ENCODE measurements around the gene CHMP6. TPM values are rescaled to one million over a fixed set of nuclear protein-coding genes. Genes with fewer than 3 reads are reported as not detected.

Gene CHMP6
- total RNA-seq, 2 donors from 2014 or later, result 28.4 to 32.5 TPM

- Histone ChIP-seq H3K4me3 (ENCODE audit: low read length) (no peak overlapping the region), H3K36me3 (ENCODE audit: control insufficient read depth, insufficient read depth, low read length) (no peaks in the 10 kb centered on the region), H3K4me1 (ENCODE audit: control insufficient read depth, insufficient read depth, low read length) (no peaks in the 10 kb centered on the region), H3K9ac (ENCODE audit: extremely low read depth, low read length, poor library complexity, severe bottlenecking) (no peak overlapping the region), H3K27me3 (ENCODE audit: control insufficient read depth, insufficient read depth, low read length, poor library complexity, severe bottlenecking) (no peaks in the 10 kb centered on the region), H3K27ac (ENCODE audit: low read depth, low read length) (no peak overlapping the region), H3K9me3 (ENCODE audit: control insufficient read depth, low read length) (no peaks in the 10 kb centered on the region)
- no peak for DNase-seq
- Mint-ChIP-seq H3K4me3 (no peak overlapping the region), H3K27me3 (ENCODE audit: insufficient read depth) (no peaks in the 10 kb centered on the region), H3K4me1 (peaks cover 9% of the 10 kb centered on the region), H3K27ac (no peak overlapping the region), H3K36me3 (ENCODE audit: low read depth) (no peaks in the 10 kb centered on the region), H3K9me3 (no peaks in the 10 kb centered on the region)
- TF ChIP-seq CTCF (conservative IDR thresholded peaks at IDR 0.05), result no peak
- 88 to 90% methylated on average over 13 to 16 of the region's 16 CpGs for WGBS, 2 experiments (ENCODE audit: insufficient coverage in 1 of 2, insufficient read length in 1 of 2)
These were observed 33.6 kb downstream of the CHMP6 start for GRCh38 chr17:81025065-81025740.

GRCh38 chr17:81025741-81026129 is 34.1 kb downstream of the CHMP6 start:
- WGBS, 2 experiments (ENCODE audit: insufficient coverage in 1 of 2, insufficient read length in 1 of 2), result 94 to 98% methylated on average over 17 to 22 of the region's 22 CpGs
- peaks cover 2% of the 10 kb centered on the region for H3K36me3 Mint-ChIP-seq (ENCODE audit: low read depth)
- Histone ChIP-seq H3K9me3 (ENCODE audit: control insufficient read depth, low read length) (no peaks in the 10 kb centered on the region), H3K27ac (ENCODE audit: low read depth, low read length) (no peak overlapping the region), H3K27me3 (ENCODE audit: control insufficient read depth, insufficient read depth, low read length, poor library complexity, severe bottlenecking) (no peaks in the 10 kb centered on the region), H3K36me3 (ENCODE audit: control insufficient read depth, insufficient read depth, low read length) (no peaks in the 10 kb centered on the region), H3K4me1 (ENCODE audit: control insufficient read depth, insufficient read depth, low read length) (no peaks in the 10 kb centered on the region), H3K4me3 (ENCODE audit: low read length) (no peak overlapping the region), H3K9ac (ENCODE audit: extremely low read depth, low read length, poor library complexity, severe bottlenecking) (no peak overlapping the region)
- H3K27me3 Mint-ChIP-seq (ENCODE audit: insufficient read depth), result no peaks in the 10 kb centered on the region
- no peak for DNase-seq
- TF ChIP-seq CTCF (conservative IDR thresholded peaks at IDR 0.05), result no peak
- H3K9me3 Mint-ChIP-seq, result no peaks in the 10 kb centered on the region
- H3K4me3 Mint-ChIP-seq, result no peak overlapping the region
- peaks cover 9% of the 10 kb centered on the region for H3K4me1 Mint-ChIP-seq
- no peak overlapping the region for H3K27ac Mint-ChIP-seq

- no peak for DNase-seq
These were observed 34.8 kb downstream of the CHMP6 start for GRCh38 chr17:81026266-81027036.

More at GRCh38 chr17:81026266-81027036, 34.8 kb downstream of the CHMP6 start:
- no peaks in the 10 kb centered on the region for H3K9me3 Mint-ChIP-seq
- H3K27me3 ChIP-seq (ENCODE audit: control insufficient read depth, insufficient read depth, low read length, poor library complexity, severe bottlenecking), result no peaks in the 10 kb centered on the region
- no peak overlapping the region for H3K9ac ChIP-seq (ENCODE audit: extremely low read depth, low read length, poor library complexity, severe bottlenecking)
- no peaks in the 10 kb centered on the region for H3K27me3 Mint-ChIP-seq (ENCODE audit: insufficient read depth)
- peaks cover 9% of the 10 kb centered on the region for H3K4me1 Mint-ChIP-seq
- H3K4me1 ChIP-seq (ENCODE audit: control insufficient read depth, insufficient read depth, low read length), result no peaks in the 10 kb centered on the region
- no peak overlapping the region for H3K27ac Mint-ChIP-seq
- H3K27ac ChIP-seq (ENCODE audit: low read depth, low read length), result no peak overlapping the region
- no peak for TF ChIP-seq CTCF (conservative IDR thresholded peaks at IDR 0.05)
- H3K4me3 Mint-ChIP-seq, result no peak overlapping the region
- H3K36me3 ChIP-seq (ENCODE audit: control insufficient read depth, insufficient read depth, low read length), result no peaks in the 10 kb centered on the region
- no peaks in the 10 kb centered on the region for H3K9me3 ChIP-seq (ENCODE audit: control insufficient read depth, low read length)
- 92 to 96% methylated on average over 24 to 31 of the region's 31 CpGs for WGBS, 2 experiments (ENCODE audit: insufficient coverage in 1 of 2, insufficient read length in 1 of 2)
- H3K4me3 ChIP-seq (ENCODE audit: low read length), result no peak overlapping the region
- peaks cover 5% of the 10 kb centered on the region for H3K36me3 Mint-ChIP-seq (ENCODE audit: low read depth)
